HepG2 (cell line): ENCODE measurements around the gene NDUFB8. TPM values are rescaled to one million over a fixed set of nuclear protein-coding genes. Genes with fewer than 3 reads are reported as not detected.
A peak's percentile ranks its signal among the peaks of the same experiment; 100 is the strongest.

Source experiments
- FOXK2 ChIP-seq: fragments of 450-650 bp; IDR thresholded peaks from 2 replicates; pipeline ENCODE4 v1.6.1; 2016
- NONO ChIP-seq, 2 experiments: fragments of 450-650 bp in 1 of 2; sonication (generic) in 1 of 2; formaldehyde crosslinking in 1 of 2; IDR thresholded peaks in 1 of 2; conservative IDR thresholded peaks in 1 of 2; 2 replicates each; pipeline versions ENCODE4 v1.6.1 to v1.8.0; 2017 to 2022; ENCODE audit warnings: mild to moderate bottlenecking in 1 of 2, missing genetic modification reagents in 1 of 2, moderate library complexity in 1 of 2
- POLR2G ChIP-seq: fragments of 200-400 bp; formaldehyde crosslinking; IDR thresholded peaks from 2 replicates; pipeline ENCODE4 v1.6.1; 2018; ENCODE audit warnings: mild to moderate bottlenecking, low read depth, low read length, moderate library complexity
- SMC3 ChIP-seq: IDR thresholded peaks from 2 replicates; pipeline ENCODE4 v1.6.1; 2011; ENCODE audit warnings: low read length, improper control_type of control experiment
- U2AF2 ChIP-seq: fragments of 200-400 bp; formaldehyde crosslinking; IDR thresholded peaks from 2 replicates; pipeline ENCODE4 v1.6.1; 2017; ENCODE audit warnings: low read depth, mild to moderate bottlenecking, low read length
- ZNF501 ChIP-seq: sonication (generic); formaldehyde crosslinking; IDR thresholded peaks from 2 replicates; pipeline ENCODE4 v1.5.1; 2020; ENCODE audit warnings: mild to moderate bottlenecking, moderate library complexity, missing genetic modification reagents
- polyA plus RNA-seq, 8 experiments: library from polyadenylated mRNA; depleted of rRNA in 3 of 8; stranded (reverse) in 7 of 8; unstranded in 1 of 8; fragments of >200 nt; fragmentation: Illumina TruSeq in 4 of 8; extraction: Trizol in 4 of 8; gene quantifications; 2 replicates each; pipeline versions ENCODE4 v1.2.1 to v1.2.3, GENCODE V29; 2011 to 2016; ENCODE audit warnings: low read depth in 4 of 8, missing spikeins in 1 of 8, mixed read lengths in 1 of 8; ENCODE audit not compliant: insufficient read depth in 1 of 8
- total RNA-seq, 5 experiments: library from RNA; depleted of rRNA; stranded (reverse); fragments of >200 nt; fragmentation: Illumina TruSeq; extraction: Trizol; gene quantifications; 2 replicates each; pipeline ENCODE4 v1.2.3, GENCODE V29; 2016; ENCODE audit warnings: low read depth in 1 of 5
- TF ChIP-seq, protein P1 (sequence below): sonication (generic); formaldehyde crosslinking; IDR thresholded peaks from 2 replicates; pipeline ENCODE4 v1.8.0; 2022; ENCODE audit warnings: missing genetic modification reagents, mild to moderate bottlenecking, borderline replicate concordance
- TF ChIP-seq, protein P2 (sequence below): sonication (generic); formaldehyde crosslinking; IDR thresholded peaks from 2 replicates; pipeline ENCODE4 v1.4.0; 2020; ENCODE audit warnings: missing genetic modification reagents, low read depth, mild to moderate bottlenecking, borderline replicate concordance
- TF ChIP-seq, protein P3 (sequence below): sonication (generic); formaldehyde crosslinking; conservative IDR thresholded peaks from 2 replicates; pipeline ENCODE4 v1.8.0; 2022; ENCODE audit warnings: missing genetic modification reagents
- TF ChIP-seq, protein P4 (sequence below): sonication (generic); formaldehyde crosslinking; conservative IDR thresholded peaks from 2 replicates; pipeline ENCODE4 v1.4.0; 2020; ENCODE audit warnings: missing genetic modification reagents

The NDUFB8 gene
- total and polyA plus RNA-seq, 2 of the 13 experiments (the other 11 are each of a cell fraction or from before 2014, with no cell fraction given) = 210 to 216 TPM

DNA sequence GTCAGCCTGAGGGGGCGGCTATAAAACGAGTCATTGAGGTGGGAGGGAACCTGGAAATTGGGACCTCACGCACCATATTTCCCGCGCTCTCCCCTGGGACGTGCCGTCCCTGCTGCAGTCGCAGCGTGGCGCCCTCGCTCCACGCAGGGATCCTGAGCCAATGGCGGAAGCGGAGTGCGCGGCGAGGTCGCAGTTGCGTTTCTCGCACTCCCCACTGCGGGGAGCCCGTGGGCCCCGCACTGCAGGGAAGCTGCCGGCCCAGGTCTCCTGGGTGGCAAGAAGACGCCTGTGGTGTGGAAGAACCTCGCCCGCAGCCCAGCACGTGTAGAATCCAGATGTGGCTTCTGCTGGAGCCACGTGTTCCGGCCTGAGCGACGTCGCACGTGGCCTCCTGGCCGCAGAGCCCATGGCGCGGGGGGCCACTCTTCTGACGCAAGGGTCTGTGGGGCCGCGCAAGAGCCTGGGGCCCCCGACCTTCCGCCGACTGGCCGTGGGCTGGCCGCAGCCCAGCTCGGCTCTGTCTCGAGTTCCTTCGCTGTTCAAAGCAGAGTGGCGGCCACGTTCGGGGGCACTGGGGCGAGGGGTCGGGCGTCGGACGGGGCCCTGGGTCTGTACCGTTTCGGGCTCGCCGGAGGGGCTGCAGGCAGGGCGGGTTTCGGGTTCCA lies 32.5 kb upstream of the NDUFB8 start (continued):
- TF ChIP-seq, protein P1, sequence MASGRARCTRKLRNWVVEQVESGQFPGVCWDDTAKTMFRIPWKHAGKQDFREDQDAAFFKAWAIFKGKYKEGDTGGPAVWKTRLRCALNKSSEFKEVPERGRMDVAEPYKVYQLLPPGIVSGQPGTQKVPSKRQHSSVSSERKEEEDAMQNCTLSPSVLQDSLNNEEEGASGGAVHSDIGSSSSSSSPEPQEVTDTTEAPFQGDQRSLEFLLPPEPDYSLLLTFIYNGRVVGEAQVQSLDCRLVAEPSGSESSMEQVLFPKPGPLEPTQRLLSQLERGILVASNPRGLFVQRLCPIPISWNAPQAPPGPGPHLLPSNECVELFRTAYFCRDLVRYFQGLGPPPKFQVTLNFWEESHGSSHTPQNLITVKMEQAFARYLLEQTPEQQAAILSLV = peak; percentile 28; the same call in 1 of the 2 replicates
- TF ChIP-seq U2AF2 (no peak), NONO (IDR thresholded peaks at IDR 0.05) (no peak), NONO (CRISPR knock-in tag; conservative IDR thresholded peaks at IDR 0.05) (peak; percentile 42; the same call in 1 of the 2 replicates), ZNF501 (CRISPR knock-in tag) (0 out of 2 replicates have a peak, but pooled peaks have one; percentile 18), POLR2G (0 out of 2 replicates have a peak, but pooled peaks have one; percentile 2), SMC3 (peak; percentile 14; the same call in 1 of the 2 replicates), FOXK2 (no peak)
- TF ChIP-seq, protein P2, sequence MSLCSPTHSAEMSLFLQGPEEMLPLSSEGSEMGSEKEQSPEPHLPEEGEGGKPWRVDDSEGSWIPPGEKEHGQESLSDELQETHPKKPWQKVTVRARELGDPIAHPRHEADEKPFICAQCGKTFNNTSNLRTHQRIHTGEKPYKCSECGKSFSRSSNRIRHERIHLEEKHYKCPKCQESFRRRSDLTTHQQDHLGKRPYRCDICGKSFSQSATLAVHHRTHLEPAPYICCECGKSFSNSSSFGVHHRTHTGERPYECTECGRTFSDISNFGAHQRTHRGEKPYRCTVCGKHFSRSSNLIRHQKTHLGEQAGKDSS (CRISPR knock-in tag) = no peak
- TF ChIP-seq, protein P3, sequence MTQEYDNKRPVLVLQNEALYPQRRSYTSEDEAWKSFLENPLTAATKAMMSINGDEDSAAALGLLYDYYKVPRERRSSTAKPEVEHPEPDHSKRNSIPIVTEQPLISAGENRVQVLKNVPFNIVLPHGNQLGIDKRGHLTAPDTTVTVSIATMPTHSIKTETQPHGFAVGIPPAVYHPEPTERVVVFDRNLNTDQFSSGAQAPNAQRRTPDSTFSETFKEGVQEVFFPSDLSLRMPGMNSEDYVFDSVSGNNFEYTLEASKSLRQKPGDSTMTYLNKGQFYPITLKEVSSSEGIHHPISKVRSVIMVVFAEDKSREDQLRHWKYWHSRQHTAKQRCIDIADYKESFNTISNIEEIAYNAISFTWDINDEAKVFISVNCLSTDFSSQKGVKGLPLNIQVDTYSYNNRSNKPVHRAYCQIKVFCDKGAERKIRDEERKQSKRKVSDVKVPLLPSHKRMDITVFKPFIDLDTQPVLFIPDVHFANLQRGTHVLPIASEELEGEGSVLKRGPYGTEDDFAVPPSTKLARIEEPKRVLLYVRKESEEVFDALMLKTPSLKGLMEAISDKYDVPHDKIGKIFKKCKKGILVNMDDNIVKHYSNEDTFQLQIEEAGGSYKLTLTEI (CRISPR knock-in tag) = no peak
- TF ChIP-seq, protein P4, sequence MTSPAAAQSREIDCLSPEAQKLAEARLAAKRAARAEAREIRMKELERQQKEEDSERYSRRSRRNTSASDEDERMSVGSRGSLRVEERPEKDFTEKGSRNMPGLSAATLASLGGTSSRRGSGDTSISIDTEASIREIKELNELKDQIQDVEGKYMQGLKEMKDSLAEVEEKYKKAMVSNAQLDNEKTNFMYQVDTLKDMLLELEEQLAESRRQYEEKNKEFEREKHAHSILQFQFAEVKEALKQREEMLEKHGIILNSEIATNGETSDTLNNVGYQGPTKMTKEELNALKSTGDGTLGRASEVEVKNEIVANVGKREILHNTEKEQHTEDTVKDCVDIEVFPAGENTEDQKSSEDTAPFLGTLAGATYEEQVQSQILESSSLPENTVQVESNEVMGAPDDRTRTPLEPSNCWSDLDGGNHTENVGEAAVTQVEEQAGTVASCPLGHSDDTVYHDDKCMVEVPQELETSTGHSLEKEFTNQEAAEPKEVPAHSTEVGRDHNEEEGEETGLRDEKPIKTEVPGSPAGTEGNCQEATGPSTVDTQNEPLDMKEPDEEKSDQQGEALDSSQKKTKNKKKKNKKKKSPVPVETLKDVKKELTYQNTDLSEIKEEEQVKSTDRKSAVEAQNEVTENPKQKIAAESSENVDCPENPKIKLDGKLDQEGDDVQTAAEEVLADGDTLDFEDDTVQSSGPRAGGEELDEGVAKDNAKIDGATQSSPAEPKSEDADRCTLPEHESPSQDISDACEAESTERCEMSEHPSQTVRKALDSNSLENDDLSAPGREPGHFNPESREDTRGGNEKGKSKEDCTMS (CRISPR knock-in tag) = no peak
